Osteoblast (primary cell): ENCODE data around the gene HDAC4. TPM values are rescaled to one million over a fixed set of nuclear protein-coding genes. Genes with fewer than 3 reads are reported as not detected.

Experiments
- DNase-seq: peaks from one replicate; pipeline ENCODE4 v3.0.0; 2011; ENCODE audit warnings: low spot score, mixed read lengths; ENCODE audit not compliant: insufficient read length; ENCODE audit errors: missing footprints
- H2AFZ ChIP-seq: 2 replicates; pipeline ENCODE4 v1.6.0; 2011; ENCODE audit warnings: mild to moderate bottlenecking, low read length
- H3K27ac ChIP-seq: 2 replicates; pipeline ENCODE4 v1.5.1; 2011; ENCODE audit warnings: mild to moderate bottlenecking, low read depth, low read length, moderate library complexity
- H3K27me3 ChIP-seq: 2 replicates; pipeline ENCODE4 v1.6.0; 2012; ENCODE audit warnings: mild to moderate bottlenecking, control low read depth, inconsistent platforms, low read length, moderate library complexity; ENCODE audit not compliant: insufficient read depth
- H3K36me3 ChIP-seq: 2 replicates; pipeline ENCODE4 v1.5.1; 2011; ENCODE audit warnings: mild to moderate bottlenecking, low read length, control low read depth, moderate library complexity; ENCODE audit not compliant: insufficient read depth
- H3K4me1 ChIP-seq: 2 replicates; pipeline ENCODE4 v1.5.1; 2011; ENCODE audit warnings: mild to moderate bottlenecking, low read length, control low read depth, moderate library complexity; ENCODE audit not compliant: insufficient read depth
- H3K4me2 ChIP-seq: 2 replicates; pipeline ENCODE4 v1.6.0; 2011; ENCODE audit warnings: mild to moderate bottlenecking, low read length; ENCODE audit not compliant: insufficient read depth
- H3K4me3 ChIP-seq: fragments of 200-600 bp; sonication (generic); 3 replicates; pipeline ENCODE4 v1.5.1; 2012; ENCODE audit warnings: mild to moderate bottlenecking, low read length, inconsistent platforms; ENCODE audit not compliant: insufficient read depth
- H3K79me2 ChIP-seq: 2 replicates; pipeline ENCODE4 v1.6.0; 2012; ENCODE audit warnings: mild to moderate bottlenecking, low read length, control low read depth, inconsistent platforms; ENCODE audit not compliant: insufficient read depth
- H3K9me3 ChIP-seq: 2 replicates; pipeline ENCODE4 v1.5.1; 2011; ENCODE audit warnings: low read depth, low read length, control low read depth
- H4K20me1 ChIP-seq: 2 replicates; pipeline ENCODE4 v1.6.0; 2012; ENCODE audit warnings: mild to moderate bottlenecking, low read length, control low read depth; ENCODE audit not compliant: insufficient read depth
- CTCF ChIP-seq: IDR thresholded peaks from 2 replicates; pipeline ENCODE4 v1.5.1; 2011; ENCODE audit warnings: mild to moderate bottlenecking, low read depth, low read length, moderate library complexity; ENCODE audit errors: extremely low read depth
- total RNA-seq: library from RNA; depleted of rRNA; stranded (reverse); fragments of >200 nt; gene quantifications from 2 replicates; pipeline ENCODE4 v1.2.3, GENCODE V29; 2012

Gene HDAC4
- total RNA-seq, 1 donor: 30.8 TPM

- H3K27ac ChIP-seq: no peak overlapping the region
- H2AFZ ChIP-seq: no peak overlapping the region
- no peaks in the 10 kb centered on the region for H4K20me1 ChIP-seq
- peak; percentile 94 for DNase-seq
- H3K4me1 ChIP-seq: peaks cover 10% of the 10 kb centered on the region
- TF ChIP-seq CTCF: peak; percentile 68
- no peaks in the 10 kb centered on the region for H3K36me3 ChIP-seq
- no peaks in the 10 kb centered on the region for H3K27me3 ChIP-seq
- no peaks in the 10 kb centered on the region for H3K9me3 ChIP-seq
- no peak overlapping the region for H3K4me2 ChIP-seq
- no peaks in the 10 kb centered on the region for H3K79me2 ChIP-seq
- no peak overlapping the region for H3K4me3 ChIP-seq
Observed at GRCh38 chr2:239143858-239144712, 256.7 kb downstream of the HDAC4 start.

- Histone ChIP-seq H3K27ac (no peak overlapping the region), H3K4me3 (no peak overlapping the region), H3K79me2 (no peaks in the 10 kb centered on the region), H4K20me1 (no peaks in the 10 kb centered on the region), H3K4me2 (no peak overlapping the region), H3K36me3 (no peaks in the 10 kb centered on the region), H3K9me3 (no peaks in the 10 kb centered on the region), H3K27me3 (no peaks in the 10 kb centered on the region), H3K4me1 (peaks cover 10% of the 10 kb centered on the region), H2AFZ (no peak overlapping the region)
- no peak for DNase-seq
- no peak for TF ChIP-seq CTCF
Observed at GRCh38 chr2:239142806-239143205, 258.0 kb downstream of the HDAC4 start.

DNA sequence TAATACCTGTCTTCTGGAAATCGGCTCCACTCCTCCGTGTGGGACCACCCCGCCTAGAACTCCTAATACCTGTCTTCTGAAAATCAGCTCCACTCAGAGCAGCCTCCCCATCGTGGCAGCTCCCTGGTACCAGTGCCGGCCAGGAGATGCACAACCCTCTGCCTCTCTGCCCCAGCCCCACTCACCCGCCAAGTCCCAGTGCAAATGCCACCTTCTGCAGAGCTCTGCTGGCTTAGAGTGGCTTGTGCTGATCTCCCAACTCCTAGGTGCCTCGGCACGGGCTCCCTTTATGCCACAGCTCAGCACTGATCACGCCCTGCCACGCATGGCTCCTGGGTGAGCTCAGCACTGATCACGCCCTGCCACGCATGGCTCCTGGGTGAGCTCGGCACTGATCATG, 258.5 kb downstream of the HDAC4 start:
- no peak overlapping the region for H3K4me3 ChIP-seq
- H3K27me3 ChIP-seq: no peaks in the 10 kb centered on the region
- H3K9me3 ChIP-seq: no peaks in the 10 kb centered on the region
- no peaks in the 10 kb centered on the region for H4K20me1 ChIP-seq
- no peak for DNase-seq
- no peak overlapping the region for H3K27ac ChIP-seq
- H2AFZ ChIP-seq: no peak overlapping the region
- TF ChIP-seq CTCF: no peak
- H3K4me1 ChIP-seq: peaks cover 10% of the 10 kb centered on the region
- no peaks in the 10 kb centered on the region for H3K79me2 ChIP-seq
- H3K4me2 ChIP-seq: no peak overlapping the region
- no peaks in the 10 kb centered on the region for H3K36me3 ChIP-seq

DNA sequence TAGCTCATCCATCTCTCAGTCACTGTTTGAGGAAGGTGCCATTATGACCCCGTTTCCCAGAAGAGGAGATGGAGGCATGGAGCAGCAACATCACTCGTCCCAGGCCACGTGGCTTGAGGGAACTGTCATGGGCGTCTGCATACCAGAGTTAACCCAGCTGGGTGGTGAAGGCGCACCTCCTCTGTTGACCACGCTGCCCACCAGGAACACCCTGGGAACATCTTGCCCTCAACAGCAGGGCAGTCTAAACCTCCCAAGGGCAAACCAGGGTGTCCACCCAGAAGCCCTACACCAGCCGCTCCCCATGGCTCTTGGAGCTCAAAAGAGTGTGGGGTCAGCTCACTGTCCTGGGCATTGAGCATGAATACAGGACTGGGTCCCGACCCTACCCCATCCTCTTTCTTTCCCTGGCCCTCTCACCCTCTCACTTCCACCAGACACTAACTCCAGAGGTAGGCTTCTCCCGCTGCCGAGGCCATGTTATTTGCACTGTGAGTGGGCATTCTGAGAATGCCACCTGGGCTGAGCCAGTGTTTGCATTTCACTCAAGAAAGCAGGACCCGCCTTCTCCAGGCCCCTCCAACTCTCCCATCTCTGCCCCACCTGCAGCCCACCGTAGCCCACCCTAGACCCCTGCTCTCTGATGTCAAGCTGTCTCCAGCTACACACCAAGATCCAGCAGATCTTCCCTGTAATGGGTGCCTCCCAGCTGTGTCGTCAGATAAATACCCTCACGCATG, 259.6 kb downstream of the HDAC4 start:
- Histone ChIP-seq H3K27me3 (no peaks in the 10 kb centered on the region), H3K4me2 (no peak overlapping the region), H3K79me2 (no peaks in the 10 kb centered on the region), H3K4me1 (peaks cover 10% of the 10 kb centered on the region), H3K27ac (no peak overlapping the region), H3K36me3 (peaks cover 2% of the 10 kb centered on the region), H3K9me3 (no peaks in the 10 kb centered on the region), H4K20me1 (no peaks in the 10 kb centered on the region), H3K4me3 (no peak overlapping the region), H2AFZ (no peak overlapping the region)
- no peak for DNase-seq
- no peak for TF ChIP-seq CTCF
